Breast epithelium (tissue), 4 donors: ENCODE data around the gene NRIP3. TPM values are rescaled to one million over a fixed set of nuclear protein-coding genes. Genes with fewer than 3 reads are reported as not detected.

Source experiments
- DNase-seq, 2 donors: peaks; one replicate each; pipeline ENCODE4 v3.0.0-alpha.2; 2019; ENCODE audit warnings: low spot score in 2 of 2
- H3K27ac ChIP-seq, 2 donors: fragments of 200-600 bp; sonication (generic) in 1 of 2; one replicate each; pipeline ENCODE4 v1.5.1; 2016 to 2019; ENCODE audit warnings: mild to moderate bottlenecking in 1 of 2
- H3K27me3 ChIP-seq, 2 donors: fragments of 200-600 bp; sonication (generic) in 1 of 2; one replicate each; pipeline versions ENCODE4 v1.5.1 to v1.6.0; 2017 to 2019; ENCODE audit warnings: control low read depth in 1 of 2, mild to moderate bottlenecking in 1 of 2
- H3K36me3 ChIP-seq: fragments of 200-600 bp; one replicate; pipeline ENCODE4 v1.5.1; 2019
- H3K4me1 ChIP-seq, 2 donors: fragments of 200-600 bp; sonication (generic); one replicate each; pipeline ENCODE4 v1.5.1; 2016 to 2019; ENCODE audit warnings: control low read depth in 1 of 2
- H3K4me3 ChIP-seq, 3 donors: fragments of 200-600 bp; sonication (generic); 1 replicate in 2 of 3; 2 replicates in 1 of 3; pipeline ENCODE4 v1.5.1; 2016 to 2019; ENCODE audit warnings: mild to moderate bottlenecking in 3 of 3, moderate library complexity in 2 of 3
- H3K9me3 ChIP-seq, 2 donors: fragments of 200-600 bp; sonication (generic) in 1 of 2; one replicate each; pipeline ENCODE4 v1.5.1; 2016 to 2019; ENCODE audit warnings: control low read depth in 1 of 2
- CTCF ChIP-seq, 3 donors: fragments of 450-650 bp; IDR thresholded peaks; one replicate each; pipeline ENCODE4 v1.5.1; 2016 to 2017; ENCODE audit warnings: antibody characterized with exemption in 3 of 3, mild to moderate bottlenecking in 3 of 3, moderate library complexity in 3 of 3
- POLR2A ChIP-seq: fragments of 450-650 bp; IDR thresholded peaks from one replicate; pipeline ENCODE4 v1.6.1; 2016; ENCODE audit warnings: antibody characterized with exemption, mild to moderate bottlenecking, moderate library complexity
- POLR2AphosphoS5 ChIP-seq, 3 donors: sonication (generic); formaldehyde crosslinking; IDR thresholded peaks; one replicate each; pipeline ENCODE4 v1.6.1; 2017; ENCODE audit warnings: antibody characterized with exemption in 3 of 3
- intact Hi-C: fragments of 100-400 bp; cut with DNase I; formaldehyde crosslinking; loops from one replicate; pipeline ENCODE4 v1.15.1; 2023; ENCODE audit warnings: low total_unique reads
- total RNA-seq, 3 donors: library from RNA; depleted of rRNA; stranded (reverse); fragments of >200 nt; gene quantifications; one replicate each; pipeline ENCODE4 v1.1.0, GENCODE V29; 2016

NRIP3 gene
- total RNA-seq, 3 donors from 2014 or later: 0.96 to 14.5 (median 3.6) TPM

- H3K4me3 ChIP-seq: peak overlapping the region; percentile 39 to 72 (median 56)
These were observed 755 bp downstream of the NRIP3 start for GRCh38 chr11:9002920-9003572.

GRCh38 chr11:9001736-9002135 is 2.1 kb downstream of the NRIP3 start:
- H3K4me1 ChIP-seq: no peaks in the 10 kb centered on the region

More at GRCh38 chr11:9002920-9003572, 755 bp downstream of the NRIP3 start:
- no peak overlapping the region for H3K27ac ChIP-seq
- no peaks in the 10 kb centered on the region for H3K36me3 ChIP-seq
- intact Hi-C loops: loop anchor here (10.0 kb wide), 1 partner anchor 1248 kb away; no protein-coding TSS in a partner anchor
- H3K4me1 ChIP-seq: no peaks in the 10 kb centered on the region
- H3K27me3 ChIP-seq: peaks cover 0 to 13% of the 10 kb centered on the region in 2 donors
- no peaks in the 10 kb centered on the region for H3K9me3 ChIP-seq
- no peak for DNase-seq
- TF ChIP-seq POLR2A: no peak
- no peak for TF ChIP-seq POLR2AphosphoS5 (IDR thresholded peaks at IDR 0.05)
- TF ChIP-seq CTCF (IDR thresholded peaks at IDR 0.05): no peak

GRCh38 chr11:8998017-8998416 is 5.8 kb downstream of the NRIP3 start:
- no peaks in the 10 kb centered on the region for H3K9me3 ChIP-seq
- no peak overlapping the region for H3K4me3 ChIP-seq
- intact Hi-C loops: no loop called here
- peak overlapping the region in 1 of 2 donors; percentile 3 for H3K27ac ChIP-seq
- H3K36me3 ChIP-seq: no peaks in the 10 kb centered on the region
- peaks cover 0 to 13% of the 10 kb centered on the region in 2 donors for H3K27me3 ChIP-seq
- TF ChIP-seq CTCF (IDR thresholded peaks at IDR 0.05): no peak
- no peak for TF ChIP-seq POLR2A
- TF ChIP-seq POLR2AphosphoS5 (IDR thresholded peaks at IDR 0.05): no peak
- no peaks in the 10 kb centered on the region for H3K4me1 ChIP-seq
- DNase-seq: no peak

More at GRCh38 chr11:9001736-9002135, 2.1 kb downstream of the NRIP3 start:
- H3K4me3 ChIP-seq: no peak overlapping the region
- DNase-seq: no peak
- intact Hi-C loops: loop anchor here (10.0 kb wide), 1 partner anchor 1247 kb away; no protein-coding TSS in a partner anchor
- H3K27ac ChIP-seq: no peak overlapping the region
- no peak for TF ChIP-seq POLR2AphosphoS5 (IDR thresholded peaks at IDR 0.05)
- no peak for TF ChIP-seq CTCF (IDR thresholded peaks at IDR 0.05)
- TF ChIP-seq POLR2A: no peak
- no peaks in the 10 kb centered on the region for H3K9me3 ChIP-seq
- H3K27me3 ChIP-seq: peaks cover 0 to 13% of the 10 kb centered on the region in 2 donors
- H3K36me3 ChIP-seq: no peaks in the 10 kb centered on the region

GRCh38 chr11:8997451-8997850 is 6.3 kb downstream of the NRIP3 start:
- TF ChIP-seq POLR2AphosphoS5 (IDR thresholded peaks at IDR 0.05): no peak
- TF ChIP-seq CTCF (IDR thresholded peaks at IDR 0.05): no peak
- no peak for TF ChIP-seq POLR2A
- Histone ChIP-seq H3K27ac (no peak overlapping the region), H3K4me1 (no peaks in the 10 kb centered on the region), H3K4me3 (no peak overlapping the region), H3K9me3 (no peaks in the 10 kb centered on the region), H3K36me3 (no peaks in the 10 kb centered on the region), H3K27me3 (peaks cover 0 to 13% of the 10 kb centered on the region in 2 donors)
- intact Hi-C loops: no loop called here
- DNase-seq: no peak

- DNase-seq: no peak
- Histone ChIP-seq H3K9me3 (no peaks in the 10 kb centered on the region), H3K4me3 (no peak overlapping the region), H3K27me3 (no peaks in the 10 kb centered on the region), H3K27ac (no peak overlapping the region), H3K4me1 (no peaks in the 10 kb centered on the region), H3K36me3 (no peaks in the 10 kb centered on the region)
- intact Hi-C loops: no loop called here
- TF ChIP-seq POLR2A: no peak
These were observed 14.3 kb downstream of the NRIP3 start for GRCh38 chr11:8989453-8989852.
